Measurements from ENCODE around the gene MRPS34.

MRPS34 gene

GRCh38 chr16:1790611-1791255 lies 17.8 kb upstream of the MRPS34 start:
- Histone ChIP-seq H3K4me3 (ENCODE audit: low read depth, low read length, poor library complexity, severe bottlenecking) (no peak overlapping the region), H2AFZ (ENCODE audit: low read length) (no peak overlapping the region), H3K9me2 (ENCODE audit: low read depth, low read length) (no peaks in the 10 kb centered on the region), H3K27me3 (ENCODE audit: insufficient read depth, low read length) (no peaks in the 10 kb centered on the region), H3K27ac (ENCODE audit: low read depth, low read length, poor library complexity, severe bottlenecking) (no peak overlapping the region), H3K4me1 (ENCODE audit: insufficient read depth, low read length, severe bottlenecking) (no peaks in the 10 kb centered on the region), H3K4me2 (ENCODE audit: low read length) (no peak overlapping the region), H3K9ac (ENCODE audit: low read length) (no peak overlapping the region), H3F3A (ENCODE audit: insufficient read depth, low read length) (no peaks in the 10 kb centered on the region), H3K9me3 (ENCODE audit: low read length) (no peaks in the 10 kb centered on the region), H4K20me1 (ENCODE audit: insufficient read depth, low read length) (no peaks in the 10 kb centered on the region), H3K79me2 (ENCODE audit: insufficient read depth, low read length) (no peaks in the 10 kb centered on the region), H3K36me3 (ENCODE audit: insufficient read depth, low read length) (peaks cover 33% of the 10 kb centered on the region)
- TF ChIP-seq CTCF (IDR thresholded peaks at IDR 0.05; ENCODE audit: low read length) = no peak

- Histone ChIP-seq H3K36me3 (ENCODE audit: insufficient read depth, low read length) (peaks cover 37% of the 10 kb centered on the region), H3K4me3 (ENCODE audit: low read depth, low read length, poor library complexity, severe bottlenecking) (no peak overlapping the region)
Observed at GRCh38 chr16:1790261-1790610, 17.3 kb upstream of the MRPS34 start.

GRCh38 chr16:1789643-1790045 lies 16.7 kb upstream of the MRPS34 start:
- H3F3A ChIP-seq (ENCODE audit: insufficient read depth, low read length) = no peaks in the 10 kb centered on the region
- H3K27me3 ChIP-seq (ENCODE audit: insufficient read depth, low read length) = no peaks in the 10 kb centered on the region
- H3K36me3 ChIP-seq (ENCODE audit: insufficient read depth, low read length) = peaks cover 42% of the 10 kb centered on the region
- no peak overlapping the region for H3K27ac ChIP-seq (ENCODE audit: low read depth, low read length, poor library complexity, severe bottlenecking)
- H3K4me1 ChIP-seq (ENCODE audit: insufficient read depth, low read length, severe bottlenecking) = no peaks in the 10 kb centered on the region
- H3K4me3 ChIP-seq (ENCODE audit: low read depth, low read length, poor library complexity, severe bottlenecking) = no peak overlapping the region
- no peak overlapping the region for H2AFZ ChIP-seq (ENCODE audit: low read length)
- no peaks in the 10 kb centered on the region for H4K20me1 ChIP-seq (ENCODE audit: insufficient read depth, low read length)
- H3K79me2 ChIP-seq (ENCODE audit: insufficient read depth, low read length) = no peaks in the 10 kb centered on the region; the same call in 1 of the 2 replicates
- H3K9me3 ChIP-seq (ENCODE audit: low read length) = no peaks in the 10 kb centered on the region
- no peak overlapping the region for H3K4me2 ChIP-seq (ENCODE audit: low read length)
- no peak overlapping the region for H3K9ac ChIP-seq (ENCODE audit: low read length)
- no peak for TF ChIP-seq CTCF (IDR thresholded peaks at IDR 0.05; ENCODE audit: low read length)
- TF ChIP-seq EZH2 (IDR thresholded peaks at IDR 0.05; ENCODE audit: borderline replicate concordance, low read length) = no peak
- H3K9me2 ChIP-seq (ENCODE audit: low read depth, low read length) = no peaks in the 10 kb centered on the region

More at GRCh38 chr16:1790261-1790610, 17.3 kb upstream of the MRPS34 start:
- Histone ChIP-seq H3K4me2 (ENCODE audit: low read length) (no peak overlapping the region), H3K27ac (ENCODE audit: low read depth, low read length, poor library complexity, severe bottlenecking) (no peak overlapping the region), H3K27me3 (ENCODE audit: insufficient read depth, low read length) (no peaks in the 10 kb centered on the region), H3K4me1 (ENCODE audit: insufficient read depth, low read length, severe bottlenecking) (no peaks in the 10 kb centered on the region), H3K79me2 (ENCODE audit: insufficient read depth, low read length) (no peaks in the 10 kb centered on the region; the same call in 1 of the 2 replicates), H3K9me2 (ENCODE audit: low read depth, low read length) (no peaks in the 10 kb centered on the region), H3F3A (ENCODE audit: insufficient read depth, low read length) (no peaks in the 10 kb centered on the region), H2AFZ (ENCODE audit: low read length) (no peak overlapping the region), H3K9ac (ENCODE audit: low read length) (no peak overlapping the region), H4K20me1 (ENCODE audit: insufficient read depth, low read length) (no peaks in the 10 kb centered on the region), H3K9me3 (ENCODE audit: low read length) (no peaks in the 10 kb centered on the region)
- no peak for TF ChIP-seq EZH2 (IDR thresholded peaks at IDR 0.05; ENCODE audit: borderline replicate concordance, low read length)

DNA sequence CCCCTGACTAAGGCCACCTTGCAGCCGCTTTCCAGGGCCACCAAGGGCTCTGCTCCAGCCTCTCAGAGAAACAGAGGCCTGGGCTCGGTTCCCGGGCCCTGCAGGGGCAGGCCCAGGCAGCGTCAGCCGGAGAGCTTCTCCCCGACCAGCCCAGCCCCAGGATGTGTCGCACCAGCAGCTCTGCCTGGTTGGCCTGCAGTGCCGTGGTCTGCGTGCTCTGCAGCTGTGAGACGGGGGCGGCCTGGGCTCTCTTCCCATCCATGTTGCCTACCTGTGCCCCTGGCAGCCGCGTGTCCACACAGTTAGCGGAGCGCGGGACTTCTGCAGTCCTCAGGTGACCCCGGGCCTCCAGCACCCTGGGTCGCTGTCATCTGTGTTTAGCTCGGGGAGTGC lies 15.8 kb upstream of the MRPS34 start:
- Histone ChIP-seq H3K4me2 (ENCODE audit: low read length) (no peak overlapping the region), H3K36me3 (ENCODE audit: insufficient read depth, low read length) (peaks cover 42% of the 10 kb centered on the region)
- TF ChIP-seq EZH2 (IDR thresholded peaks at IDR 0.05; ENCODE audit: borderline replicate concordance, low read length) (no peak), CTCF (IDR thresholded peaks at IDR 0.05; ENCODE audit: low read length) (no peak)

More for the DNA sequence above, 15.8 kb upstream of the MRPS34 start:
- no peak overlapping the region for H3K4me3 ChIP-seq (ENCODE audit: low read depth, low read length, poor library complexity, severe bottlenecking)
- H4K20me1 ChIP-seq (ENCODE audit: insufficient read depth, low read length) = no peaks in the 10 kb centered on the region
- H3K9ac ChIP-seq (ENCODE audit: low read length) = no peak overlapping the region
- no peaks in the 10 kb centered on the region for H3K27me3 ChIP-seq (ENCODE audit: insufficient read depth, low read length)
- H3K9me2 ChIP-seq (ENCODE audit: low read depth, low read length) = no peaks in the 10 kb centered on the region
- no peak overlapping the region for H2AFZ ChIP-seq (ENCODE audit: low read length)
- no peaks in the 10 kb centered on the region for H3K9me3 ChIP-seq (ENCODE audit: low read length)
- H3F3A ChIP-seq (ENCODE audit: insufficient read depth, low read length) = no peaks in the 10 kb centered on the region
- peaks cover 6% of the 10 kb centered on the region for H3K4me1 ChIP-seq (ENCODE audit: insufficient read depth, low read length, severe bottlenecking)
- H3K79me2 ChIP-seq (ENCODE audit: insufficient read depth, low read length) = peaks cover 6% of the 10 kb centered on the region
- no peak overlapping the region for H3K27ac ChIP-seq (ENCODE audit: low read depth, low read length, poor library complexity, severe bottlenecking)

Data from OCI-LY1 (cell line).